PC-3 (cell line): ENCODE data around the gene TAF11. TPM values are rescaled to one million over a fixed set of nuclear protein-coding genes. Genes with fewer than 3 reads are reported as not detected.
A peak's percentile ranks its signal among the peaks of the same experiment; 100 is the strongest.
"Not testable (repeated sequence)": the region's sequence is repeated elsewhere in the genome, so short reads cannot be mapped to it uniquely, and the experiment has no call there.

ENCODE experiments used
- ATAC-seq: fragments of 200-7000 bp; cut with Tn5 transposase; 2 replicates; pipeline ENCODE4 v1.9.1; 2020; ENCODE audit warnings: mild to moderate bottlenecking, moderate library complexity
- BruUV-seq: library from RNA; stranded (reverse); fragments of 400-500 nt; replicated peaks from 2 replicates; lab custom pipeline; 2021; lab: Mats Ljungman, UMichigan
- CTCF ChIA-PET: fragments of 300-600 bp; sonication (Branson Sonifier 250); formaldehyde crosslinking; loops from one replicate; lab custom pipeline; 2022; ENCODE audit warnings: antibody characterized with exemption; lab: Charles Lee
- POLR2A ChIA-PET: fragments of 300-600 bp; sonication (Branson Sonifier 250); formaldehyde crosslinking; loops from one replicate; lab custom pipeline; 2022; ENCODE audit warnings: antibody characterized with exemption; ENCODE audit not compliant: unreplicated experiment; lab: Charles Lee
- DNase-seq: peaks from one replicate; pipeline ENCODE4 v3.0.0-alpha.2; 2015
- H2AFZ ChIP-seq: fragments of 300-600 bp; sonication (generic); 2 replicates; pipeline ENCODE4 v1.6.0; 2016; ENCODE audit warnings: antibody characterized with exemption, low read length
- H3F3A ChIP-seq: fragments of 300-600 bp; sonication (generic); one replicate; pipeline ENCODE4 v1.6.0; 2017; ENCODE audit warnings: antibody characterized with exemption, low read length, control low read depth, mild to moderate bottlenecking; ENCODE audit not compliant: unreplicated experiment
- H3K27ac ChIP-seq: fragments of 300-600 bp; sonication (generic); 2 replicates; pipeline ENCODE4 v1.5.1; 2016; ENCODE audit warnings: mild to moderate bottlenecking, low read length
- H3K27me3 ChIP-seq: fragments of 300-600 bp; sonication (generic); 2 replicates; pipeline ENCODE4 v1.6.1; 2016; ENCODE audit warnings: low read length, mixed read lengths
- H3K36me3 ChIP-seq: fragments of 300-600 bp; sonication (generic); 2 replicates; pipeline ENCODE4 v1.6.1; 2016; ENCODE audit warnings: low read depth, mixed run types, low read length, mixed read lengths
- H3K4me1 ChIP-seq: fragments of 300-600 bp; sonication (generic); 2 replicates; pipeline ENCODE4 v1.5.1; 2016; ENCODE audit warnings: low read length; ENCODE audit not compliant: insufficient read depth
- H3K4me2 ChIP-seq: fragments of 300-600 bp; sonication (generic); 2 replicates; pipeline ENCODE4 v1.6.0; 2016; ENCODE audit warnings: low read length
- H3K4me3 ChIP-seq: fragments of 300-600 bp; sonication (generic); 2 replicates; pipeline ENCODE4 v1.5.1; 2016; ENCODE audit warnings: mild to moderate bottlenecking, low read length, mixed read lengths
- H3K79me2 ChIP-seq: fragments of 300-600 bp; sonication (generic); 2 replicates; pipeline ENCODE4 v1.6.1; 2017; ENCODE audit warnings: low read length, mixed read lengths
- H3K9ac ChIP-seq: fragments of 300-600 bp; sonication (generic); 2 replicates; pipeline ENCODE4 v1.6.0; 2016; ENCODE audit warnings: mild to moderate bottlenecking, low read length
- H3K9me2 ChIP-seq: fragments of 300-600 bp; sonication (generic); replicated peaks from 2 replicates; pipeline ENCODE4 v1.6.1; 2016; ENCODE audit warnings: mixed run types, low read length, mixed read lengths
- H3K9me3 ChIP-seq: fragments of 300-600 bp; sonication (generic); 2 replicates; pipeline ENCODE4 v1.6.1; 2016; ENCODE audit warnings: low read length, mixed read lengths
- H4K20me1 ChIP-seq: fragments of 300-600 bp; sonication (generic); 2 replicates; pipeline ENCODE4 v1.6.1; 2016; ENCODE audit warnings: low read length, mixed read lengths
- CTCF ChIP-seq: fragments of 300-600 bp; sonication (generic); conservative IDR thresholded peaks from 2 replicates; pipeline ENCODE4 v1.5.1; 2017; ENCODE audit warnings: antibody characterized with exemption, low read depth, mild to moderate bottlenecking, low read length
- EZH2 ChIP-seq: fragments of 300-600 bp; sonication (generic); IDR thresholded peaks from one replicate; pipeline ENCODE4 v1.6.1; 2017; ENCODE audit warnings: antibody characterized with exemption, mild to moderate bottlenecking, low read length; ENCODE audit not compliant: unreplicated experiment
- EZH2phosphoT487 ChIP-seq: fragments of 300-600 bp; sonication (generic); IDR thresholded peaks from 2 replicates; pipeline ENCODE4 v1.6.1; 2018; ENCODE audit warnings: mild to moderate bottlenecking, antibody characterized with exemption, low read length, borderline replicate concordance
- intact Hi-C: fragments of 100-400 bp; cut with micrococcal nuclease; formaldehyde crosslinking; loops from 2 replicates; pipeline ENCODE4 v1.9.0; 2023
- total RNA-seq: library from RNA; depleted of rRNA; stranded (reverse); fragments of >200 nt; gene quantifications from 2 replicates; pipeline ENCODE4 v1.2.3, GENCODE V29; 2014

TAF11 gene
- total RNA-seq, 1 experiment from 2014 or later = 24.1 TPM

- CTCF ChIA-PET = interaction anchor here (0.8 to 0.9 kb wide), 2 partner anchors 84 to 97 kb away, joined by 4 to 5 read pairs; partner anchors contain the start of gene BLTP3A
- Histone ChIP-seq H3K27me3 (no peaks in the 10 kb centered on the region), H3K79me2 (peaks cover 87% of the 10 kb centered on the region), H3K9me2 (no peaks in the 10 kb centered on the region), H3K4me3 (peak overlapping the region; percentile 90), H4K20me1 (peaks cover 19% of the 10 kb centered on the region; the same call in 1 of the 2 replicates), H3K27ac (peak overlapping the region; percentile 48), H2AFZ (peak overlapping the region; percentile 82), H3K9ac (peak overlapping the region; percentile 85), H3K4me2 (peak overlapping the region; percentile 90), H3F3A (no peaks in the 10 kb centered on the region), H3K9me3 (no peaks in the 10 kb centered on the region), H3K36me3 (peaks cover 5% of the 10 kb centered on the region; the same call in 1 of the 2 replicates), H3K4me1 (peaks cover 12% of the 10 kb centered on the region)
- DNase-seq = no peak
- TF ChIP-seq EZH2phosphoT487 = no peak
- TF ChIP-seq EZH2 = no peak
- no peak for TF ChIP-seq CTCF
- POLR2A ChIA-PET = interaction anchor here (0.6 to 1.1 kb wide), 6 partner anchors 19 to 441 kb away, joined by 3 to 6 read pairs (median 3); no protein-coding TSS in a partner anchor
- intact Hi-C loops = loop anchor here (2.0 to 5.0 kb wide), 2 partner anchors 64 to 254 kb away; partner anchors contain the start of gene TCP11
- no peak; the same call in 1 of the 2 replicates for ATAC-seq
- BruUV-seq = no TSS peak
Observed at GRCh38 chr6:34888514-34888856, 643 bp upstream of the TAF11 start.

DNA sequence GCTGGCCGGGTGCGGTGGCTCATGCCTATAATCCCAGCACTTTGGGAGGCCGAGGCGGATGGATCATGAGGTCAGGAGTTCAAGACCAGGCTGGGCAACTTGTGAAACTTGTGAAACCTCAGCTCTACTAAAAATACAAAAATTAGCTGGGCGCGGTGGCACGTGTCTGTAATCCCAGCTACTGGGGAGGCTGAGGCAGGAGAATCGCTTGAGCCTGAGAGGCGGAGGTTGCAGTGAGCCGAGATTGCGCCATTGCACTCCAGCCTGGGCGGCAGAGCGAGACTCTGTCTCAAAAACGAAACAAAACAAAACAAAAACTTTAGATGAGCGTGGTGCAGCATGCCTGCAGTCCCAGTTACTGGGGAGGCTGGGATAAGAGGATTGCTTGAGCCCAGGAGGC is 2.0 kb downstream of the TAF11 start:
- BruUV-seq, H3F3A ChIP-seq, POLR2A ChIA-PET, H3K27ac ChIP-seq, H3K27me3 ChIP-seq, H3K9me2 ChIP-seq, ATAC-seq, H3K9ac ChIP-seq, H3K4me1 ChIP-seq, H3K9me3 ChIP-seq, CTCF ChIA-PET, H4K20me1 ChIP-seq, DNase-seq, H2AFZ ChIP-seq: not testable (repeated sequence)
- Histone ChIP-seq H3K79me2 (peaks cover 76% of the 10 kb centered on the region), H3K4me3 (peak overlapping the region; percentile 90; the same call in 1 of the 2 replicates), H3K36me3 (peaks cover 10% of the 10 kb centered on the region; the same call in 1 of the 2 replicates), H3K4me2 (peak overlapping the region; percentile 90; the same call in 1 of the 2 replicates)
- intact Hi-C loops = loop anchor here (5.0 kb wide), 1 partner anchor 256 kb away; the partner anchor contains the start of gene TCP11

- H2AFZ ChIP-seq = no peak overlapping the region
- H4K20me1 ChIP-seq = no peaks in the 10 kb centered on the region
- H3K4me1 ChIP-seq = no peaks in the 10 kb centered on the region; the same call in 1 of the 2 replicates
- H3K27me3 ChIP-seq = no peaks in the 10 kb centered on the region
- ChIA-PET POLR2A (no interaction called here), CTCF (no interaction called here)
- H3K79me2 ChIP-seq = peaks cover 69% of the 10 kb centered on the region
- H3K9me2 ChIP-seq = no peaks in the 10 kb centered on the region
- H3K36me3 ChIP-seq = peaks cover 11% of the 10 kb centered on the region; the same call in 1 of the 2 replicates
- no peak overlapping the region for H3K9ac ChIP-seq
- no peak overlapping the region for H3K27ac ChIP-seq
- no peak for ATAC-seq
- H3K4me3 ChIP-seq = no peak overlapping the region
- no peak for TF ChIP-seq EZH2
- no peak for TF ChIP-seq EZH2phosphoT487
- no peak for TF ChIP-seq CTCF
- no peaks in the 10 kb centered on the region for H3F3A ChIP-seq
- BruUV-seq = no TSS peak
- DNase-seq = no peak
- H3K9me3 ChIP-seq = no peaks in the 10 kb centered on the region
- no peak overlapping the region for H3K4me2 ChIP-seq
- intact Hi-C loops = loop anchor here (5.0 kb wide), 1 partner anchor 257 kb away; the partner anchor contains the start of gene TCP11
Observed at GRCh38 chr6:34884996-34885395, 2.8 kb downstream of the TAF11 start.

DNA sequence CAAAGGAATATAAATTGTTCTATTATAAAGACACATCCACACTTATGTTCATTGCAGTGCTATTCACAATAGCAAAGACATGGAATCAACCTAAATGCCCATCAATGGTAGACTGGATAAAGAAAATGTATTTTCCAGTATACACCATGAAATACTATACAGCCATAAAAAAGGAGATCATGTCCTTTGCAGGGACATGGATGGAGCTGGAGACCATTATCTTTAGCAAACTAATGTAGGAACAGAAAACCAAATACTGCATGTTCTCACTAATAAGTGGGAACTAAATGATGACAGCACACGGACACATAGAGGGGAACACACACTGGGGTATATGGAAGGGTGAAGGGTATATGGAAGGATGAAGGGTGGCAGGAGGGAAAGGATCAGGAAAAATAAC is 3.8 kb downstream of the TAF11 start:
- H3K36me3 ChIP-seq = peaks cover 17% of the 10 kb centered on the region
- H3F3A ChIP-seq, H3K9ac ChIP-seq, H3K27ac ChIP-seq, H3K4me3 ChIP-seq, H3K9me2 ChIP-seq, H3K27me3 ChIP-seq, H3K4me2 ChIP-seq, H4K20me1 ChIP-seq, H3K4me1 ChIP-seq, H3K9me3 ChIP-seq, ATAC-seq, H2AFZ ChIP-seq, POLR2A ChIA-PET, BruUV-seq, intact Hi-C loops, DNase-seq, CTCF ChIA-PET: not testable (repeated sequence)
- H3K79me2 ChIP-seq = peaks cover 60% of the 10 kb centered on the region
